K562 (cell line): ENCODE measurements around the gene POU4F1. TPM values are rescaled to one million over a fixed set of nuclear protein-coding genes. Genes with fewer than 3 reads are reported as not detected.

Experiments used
- ELK3 ChIP-seq: fragments of 450-650 bp; formaldehyde crosslinking; IDR thresholded peaks from 2 replicates; pipeline ENCODE4 v1.4.0; 2020; ENCODE audit warnings: mild to moderate bottlenecking
- FOXA1 ChIP-seq: fragments of 450-650 bp; IDR thresholded peaks from 2 replicates; pipeline ENCODE4 v1.6.1; 2016; ENCODE audit warnings: mild to moderate bottlenecking, borderline replicate concordance
- HNRNPK ChIP-seq: fragments of 200-400 bp; formaldehyde crosslinking; IDR thresholded peaks from one replicate; pipeline ENCODE4 v1.6.1; 2018; ENCODE audit warnings: mild to moderate bottlenecking, low read depth, low read length; ENCODE audit not compliant: poor library complexity, severe bottlenecking
- IRF9 ChIP-seq: fragments of 450-650 bp; IDR thresholded peaks from 2 replicates; pipeline ENCODE4 v1.6.1; 2016; ENCODE audit warnings: missing biosample characterization, missing genetic modification characterization
- L3MBTL2 ChIP-seq: fragments of 450-650 bp; IDR thresholded peaks from 2 replicates; pipeline ENCODE4 v1.6.1; 2016; ENCODE audit warnings: mild to moderate bottlenecking, moderate library complexity
- PTBP1 ChIP-seq: fragments of 200-400 bp; formaldehyde crosslinking; IDR thresholded peaks from 2 replicates; pipeline ENCODE4 v1.6.1; 2017; ENCODE audit warnings: low read depth, low read length
- RBM25 ChIP-seq: fragments of 200-400 bp; formaldehyde crosslinking; IDR thresholded peaks from 2 replicates; pipeline ENCODE4 v1.6.1; 2018; ENCODE audit warnings: low read length, low read depth, moderate library complexity; ENCODE audit not compliant: severe bottlenecking
- RFX7 ChIP-seq: fragments of 250-450 bp; sonication (Bioruptor Pico); IDR thresholded peaks from 2 replicates; pipeline ENCODE4 v1.5.1; 2021; ENCODE audit warnings: mild to moderate bottlenecking
- RNF219 ChIP-seq: fragments of 250-450 bp; sonication (Bioruptor Pico); IDR thresholded peaks from 2 replicates; pipeline ENCODE4 v1.5.0; 2022; ENCODE audit warnings: mild to moderate bottlenecking
- TRIM25 ChIP-seq: fragments of 450-650 bp; IDR thresholded peaks from 2 replicates; pipeline ENCODE4 v1.7.0; 2016; ENCODE audit warnings: borderline replicate concordance
- ZNF212 ChIP-seq: fragments of 450-650 bp; formaldehyde crosslinking; IDR thresholded peaks from 2 replicates; pipeline ENCODE4 v1.4.0; 2020; ENCODE audit warnings: mild to moderate bottlenecking
- polyA plus RNA-seq, 8 experiments: library from polyadenylated mRNA; depleted of rRNA in 4 of 8; stranded (reverse) in 5 of 8; unstranded in 3 of 8; fragments of >200 nt; fragmentation: Nextera tagmentation in 2 of 8; fragmentation: Illumina TruSeq in 1 of 8; extraction: Ambion mirVana in 2 of 8; extraction: Trizol in 1 of 8; gene quantifications; 2 replicates each; pipeline versions ENCODE4 v1.2.1 to v1.2.3, GENCODE V29; 2011 to 2014; ENCODE audit warnings: inconsistent platforms in 1 of 8, missing spikeins in 1 of 8
- total RNA-seq, 7 experiments: library from RNA; depleted of rRNA in 6 of 7; stranded (reverse); fragments of >200 nt in 6 of 7; fragmentation: Illumina TruSeq in 2 of 7; extraction: Trizol in 2 of 7; gene quantifications; 2 replicates each; pipeline versions ENCODE4 v1.2.1 to v1.2.3, GENCODE V29; 2011 to 2021; ENCODE audit warnings: low replicate concordance in 1 of 7

The POU4F1 gene
- total and polyA plus RNA-seq, 9 of the 15 experiments (the other 6 are each of a cell fraction or from before 2014, with no cell fraction given) = 0.61 to 2.8 (median 1.5) TPM

- TF ChIP-seq RNF219 = no peak
- TF ChIP-seq L3MBTL2 = no peak
- no peak for TF ChIP-seq IRF9 (tag)
- TF ChIP-seq RFX7 (CRISPR knock-in tag) = no peak
- TF ChIP-seq ELK3 = no peak
- no peak for TF ChIP-seq ZNF212 (CRISPR knock-in tag)
- no peak for TF ChIP-seq TRIM25
- no peak for TF ChIP-seq FOXA1
- no peak for TF ChIP-seq HNRNPK
- no peak for TF ChIP-seq RBM25
- no peak for TF ChIP-seq PTBP1
- TF ChIP-seq, all 486 proteins: peak for 0
These were observed 41.0 kb downstream of the POU4F1 start (continued) for GRCh38 chr13:78562237-78562889.

Other genes with a start within 250 kb of the POU4F1 start
- 8.7 and 9.0 TPM in 2 replicates for gene OBI1, start 55.6 kb upstream of the POU4F1 start, total RNA-seq (2014; rRNA removed)
- 17.6 and 20.5 TPM in 2 replicates for gene OBI1, start 55.6 kb upstream of the POU4F1 start, total RNA-seq (2014; rRNA removed; fragmentation: Illumina TruSeq; extraction: Trizol)
- 16.8 and 18.4 TPM in 2 replicates for gene OBI1, start 55.6 kb upstream of the POU4F1 start, total RNA-seq (2015; rRNA removed; fragmentation: Illumina TruSeq; extraction: Trizol)
- gene OBI1, start 55.6 kb upstream of the POU4F1 start, total RNA-seq (2021) = 10.2 and 10.5 TPM in 2 replicates
- 9.7 and 14.4 TPM in 2 replicates for gene OBI1, start 55.6 kb upstream of the POU4F1 start, polyA plus RNA-seq (2011; rRNA removed)
- 13.6 and 16.2 TPM in 2 replicates for gene OBI1, start 55.6 kb upstream of the POU4F1 start, polyA plus RNA-seq (2014; fragmentation: Illumina TruSeq; extraction: Trizol)
- 10 to 100 TPM in 1 of 2 experiments, 1 to 10 TPM in 1; 9.0 to 14.2 TPM for gene OBI1, start 55.6 kb upstream of the POU4F1 start, polyA plus RNA-seq (2014; fragmentation: Nextera tagmentation; extraction: Ambion mirVana)
- gene OBI1, start 55.6 kb upstream of the POU4F1 start, polyA plus RNA-seq (2014; rRNA removed) = 8.8 and 9.1 TPM in 2 replicates